ENCODE data around the gene TBC1D8.

- TF ChIP-seq ZNF644 (CRISPR knock-in tag; IDR thresholded peaks at IDR 0.05; ENCODE audit: low read depth) (no peak), ZNF451 (CRISPR knock-in tag; IDR thresholded peaks at IDR 0.05) (no peak), PHF8 (CRISPR knock-in tag; IDR thresholded peaks at IDR 0.05) (no peak), ZNF253 (CRISPR knock-in tag; IDR thresholded peaks at IDR 0.05; ENCODE audit: borderline replicate concordance) (no peak)
- TF ChIP-seq, protein P1, sequence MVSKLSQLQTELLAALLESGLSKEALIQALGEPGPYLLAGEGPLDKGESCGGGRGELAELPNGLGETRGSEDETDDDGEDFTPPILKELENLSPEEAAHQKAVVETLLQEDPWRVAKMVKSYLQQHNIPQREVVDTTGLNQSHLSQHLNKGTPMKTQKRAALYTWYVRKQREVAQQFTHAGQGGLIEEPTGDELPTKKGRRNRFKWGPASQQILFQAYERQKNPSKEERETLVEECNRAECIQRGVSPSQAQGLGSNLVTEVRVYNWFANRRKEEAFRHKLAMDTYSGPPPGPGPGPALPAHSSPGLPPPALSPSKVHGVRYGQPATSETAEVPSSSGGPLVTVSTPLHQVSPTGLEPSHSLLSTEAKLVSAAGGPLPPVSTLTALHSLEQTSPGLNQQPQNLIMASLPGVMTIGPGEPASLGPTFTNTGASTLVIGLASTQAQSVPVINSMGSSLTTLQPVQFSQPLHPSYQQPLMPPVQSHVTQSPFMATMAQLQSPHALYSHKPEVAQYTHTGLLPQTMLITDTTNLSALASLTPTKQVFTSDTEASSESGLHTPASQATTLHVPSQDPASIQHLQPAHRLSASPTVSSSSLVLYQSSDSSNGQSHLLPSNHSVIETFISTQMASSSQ (IDR thresholded peaks at IDR 0.05; ENCODE audit: low read depth), result no peak
- TF ChIP-seq, protein P1 (CRISPR knock-in tag; IDR thresholded peaks at IDR 0.05; ENCODE audit: borderline replicate concordance), result no peak
Observed at GRCh38 chr2:101187131-101187530, 35.9 kb upstream of the TBC1D8 start.

All from HepG2 (cell line).